Activated T-cell treated with anti-CD3 and anti-CD28 coated beads for 1 hour (primary cell): ENCODE data around the gene IL33.

Experiments
- DNase-seq: peaks from one replicate; pipeline ENCODE4 v3.0.0-alpha.2; 2020; ENCODE audit warnings: low read depth

Gene IL33

GRCh38 chr9:6304232-6304631 lies 88.6 kb downstream of the IL33 start:
- DNase-seq, result no peak

- no peak for DNase-seq
Observed at GRCh38 chr9:6305954-6306563, 90.5 kb downstream of the IL33 start.
